GM18909 (cell line): ENCODE results near the gene RRP15.

Experiments used
- ATAC-seq: cut with Tn5 transposase; IDR thresholded peaks from one replicate; pipeline ENCODE4 v1.9.1; 2021; ENCODE audit warnings: mild to moderate bottlenecking; ENCODE audit not compliant: unreplicated experiment, poor library complexity

RRP15 gene

DNA sequence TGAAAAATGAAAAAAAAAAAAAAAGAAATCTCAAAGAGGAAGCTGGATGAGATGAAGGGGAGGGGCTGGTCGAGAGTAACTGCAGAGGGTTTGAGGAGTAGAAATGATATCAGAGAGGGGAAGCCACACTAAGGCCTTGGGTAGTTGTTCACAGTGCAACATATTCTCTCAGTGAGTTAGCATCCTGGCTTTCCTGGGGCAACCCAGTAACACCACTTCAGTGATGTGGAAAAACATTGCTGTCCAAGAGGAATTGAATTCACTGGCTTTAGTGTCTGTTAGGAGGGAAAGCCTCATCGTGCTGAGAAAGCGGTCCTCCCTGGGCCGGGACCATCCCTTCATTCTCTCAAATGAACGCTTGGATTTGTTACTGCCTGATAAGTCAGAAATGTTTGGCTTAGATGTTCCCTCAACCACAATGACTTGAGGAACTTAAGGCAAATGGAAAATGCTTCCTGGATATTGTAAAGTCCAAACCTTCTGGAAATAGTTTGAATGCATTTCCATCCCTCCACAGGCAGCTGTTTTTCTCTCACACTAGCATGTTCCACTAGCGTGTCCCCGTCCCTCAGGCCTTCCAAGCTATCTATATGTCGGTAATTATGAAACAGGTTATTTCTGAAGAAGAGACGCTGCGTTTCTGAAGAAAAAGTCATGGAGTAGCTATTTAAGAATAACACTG, 72.3 kb downstream of the RRP15 start:
- no peak for ATAC-seq

DNA sequence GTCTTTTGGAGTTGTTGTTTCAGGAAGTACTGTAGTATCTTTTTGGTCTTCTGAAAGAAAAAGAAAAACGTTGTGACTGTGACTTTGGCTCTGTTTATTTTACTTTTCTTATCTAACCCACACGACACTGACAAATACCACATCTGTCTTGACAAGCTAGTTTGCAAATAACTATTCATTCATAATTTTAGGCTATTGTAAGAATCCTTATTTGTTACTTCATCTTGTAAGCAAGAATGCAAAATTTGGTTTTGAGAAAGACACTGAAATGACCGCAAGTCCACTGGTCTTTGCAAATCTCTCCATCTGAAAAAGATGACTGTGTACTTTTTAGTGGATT, 72.8 kb downstream of the RRP15 start:
- ATAC-seq: no peak

DNA sequence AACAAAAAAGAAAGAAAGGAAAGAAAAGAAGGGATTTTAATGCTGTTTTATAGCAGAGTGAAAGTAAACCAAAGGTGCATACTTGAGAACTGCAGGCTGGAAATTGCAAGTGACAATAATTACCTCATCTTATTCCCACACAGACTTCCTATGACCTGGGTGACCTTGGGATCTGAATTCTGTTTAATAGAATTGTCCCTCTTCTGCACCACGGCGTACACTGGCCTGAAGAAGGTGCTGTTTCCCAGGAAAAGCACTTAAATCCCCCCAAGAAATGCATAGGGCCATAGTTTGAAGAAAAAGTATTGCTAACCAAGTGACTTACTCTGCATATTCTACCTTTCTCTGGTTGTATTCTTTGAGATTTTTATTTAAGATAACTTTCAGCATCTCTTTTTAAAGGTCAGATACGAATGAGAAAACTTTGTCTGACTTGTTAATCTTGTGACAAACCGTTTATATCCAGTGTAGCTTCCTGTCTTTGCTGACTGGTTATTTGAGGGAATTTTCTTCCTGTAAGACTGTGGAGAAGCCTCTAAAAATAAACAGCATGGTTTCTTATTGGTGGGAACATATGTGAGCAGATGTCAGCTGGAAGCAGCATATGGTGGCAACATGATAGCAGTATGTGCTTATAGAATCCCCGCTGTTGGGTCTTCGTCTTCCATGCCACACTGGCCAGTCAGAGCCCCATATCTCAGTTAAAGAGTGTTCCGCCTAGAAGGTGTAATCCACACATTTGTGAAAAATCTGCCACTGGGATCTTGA, 76.4 kb downstream of the RRP15 start:
- no peak for ATAC-seq

DNA sequence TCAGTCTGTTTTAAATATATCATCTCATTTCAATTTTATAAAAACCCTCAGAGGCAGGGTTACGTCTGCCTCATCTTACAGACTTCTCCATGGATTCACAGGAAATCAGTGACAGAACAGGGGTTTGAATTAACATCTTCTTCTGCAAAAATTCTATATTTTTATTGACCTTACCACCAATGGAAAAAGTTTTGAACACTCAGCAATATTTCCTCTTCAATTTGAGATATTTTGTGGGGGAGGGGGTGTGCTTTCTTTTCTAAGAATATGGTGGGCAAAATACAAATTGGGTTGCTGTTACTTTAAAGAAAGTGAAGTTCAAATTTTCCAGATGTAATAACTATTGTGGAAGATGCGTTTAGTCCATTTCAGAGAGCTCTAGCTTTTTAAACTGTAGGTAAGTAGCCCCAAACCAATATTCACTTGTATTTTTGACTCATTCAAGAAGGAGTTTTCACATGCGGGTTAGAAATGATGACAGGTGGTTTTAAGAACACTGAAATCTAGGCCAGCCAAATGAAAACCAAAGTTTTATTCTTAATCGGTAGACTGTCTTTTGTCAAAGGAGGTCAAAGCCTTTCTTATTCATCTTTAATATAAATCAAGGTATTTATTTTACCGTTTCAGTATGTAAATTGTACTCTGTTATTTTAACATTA, 77.5 kb downstream of the RRP15 start:
- ATAC-seq: no peak

DNA sequence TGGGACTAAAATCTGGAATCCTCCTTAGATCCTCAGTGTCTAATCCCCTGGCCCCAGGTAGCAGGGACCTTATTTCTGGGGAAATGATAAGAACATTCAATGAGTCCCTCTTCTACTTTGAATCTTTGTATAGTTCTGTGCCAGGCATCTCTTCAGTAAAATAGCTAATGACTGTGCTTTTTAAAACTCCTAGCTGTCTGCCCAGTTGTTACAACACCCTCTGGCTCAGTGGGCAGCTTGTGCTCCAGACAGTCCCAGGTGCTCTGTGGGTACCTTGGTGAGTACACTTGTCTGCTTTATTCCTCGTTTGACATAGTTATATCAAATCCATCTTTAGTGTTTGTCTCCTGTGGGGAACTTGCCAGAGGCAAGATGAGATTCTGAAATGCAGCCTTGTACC, 78.0 kb downstream of the RRP15 start:
- no peak for ATAC-seq

DNA sequence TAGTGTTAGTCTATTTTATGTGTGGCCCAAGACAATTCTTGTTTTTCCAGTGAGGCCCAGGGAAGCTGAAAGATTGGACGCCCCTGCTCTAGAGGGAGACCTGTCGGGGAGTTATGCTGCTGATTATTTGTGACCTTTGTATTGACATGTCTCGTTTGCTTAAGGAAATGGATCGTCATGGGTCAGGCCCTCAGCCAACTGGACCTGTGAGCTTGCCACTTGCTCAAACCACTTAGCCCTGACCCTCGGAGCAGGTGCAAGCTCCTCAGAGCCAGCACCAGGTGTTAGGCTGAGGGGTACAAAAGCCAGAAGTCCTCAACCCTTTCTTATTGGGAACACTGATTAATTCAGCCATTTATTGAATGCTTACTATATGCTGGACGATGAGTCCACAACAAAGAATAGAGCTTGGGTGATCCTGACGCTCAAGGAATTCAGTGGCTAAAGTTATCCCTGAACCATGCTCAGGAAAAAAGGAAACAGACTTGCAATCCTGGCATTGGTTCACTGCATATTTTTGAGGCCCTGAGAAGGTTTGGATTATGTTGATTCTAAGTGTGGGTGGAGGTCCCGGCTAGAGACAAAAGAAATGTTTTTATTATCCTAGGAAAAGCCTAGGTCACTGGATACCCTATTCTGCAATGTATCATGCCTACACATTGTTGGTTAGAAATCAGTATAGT, 79.1 kb downstream of the RRP15 start:
- ATAC-seq: no peak

DNA sequence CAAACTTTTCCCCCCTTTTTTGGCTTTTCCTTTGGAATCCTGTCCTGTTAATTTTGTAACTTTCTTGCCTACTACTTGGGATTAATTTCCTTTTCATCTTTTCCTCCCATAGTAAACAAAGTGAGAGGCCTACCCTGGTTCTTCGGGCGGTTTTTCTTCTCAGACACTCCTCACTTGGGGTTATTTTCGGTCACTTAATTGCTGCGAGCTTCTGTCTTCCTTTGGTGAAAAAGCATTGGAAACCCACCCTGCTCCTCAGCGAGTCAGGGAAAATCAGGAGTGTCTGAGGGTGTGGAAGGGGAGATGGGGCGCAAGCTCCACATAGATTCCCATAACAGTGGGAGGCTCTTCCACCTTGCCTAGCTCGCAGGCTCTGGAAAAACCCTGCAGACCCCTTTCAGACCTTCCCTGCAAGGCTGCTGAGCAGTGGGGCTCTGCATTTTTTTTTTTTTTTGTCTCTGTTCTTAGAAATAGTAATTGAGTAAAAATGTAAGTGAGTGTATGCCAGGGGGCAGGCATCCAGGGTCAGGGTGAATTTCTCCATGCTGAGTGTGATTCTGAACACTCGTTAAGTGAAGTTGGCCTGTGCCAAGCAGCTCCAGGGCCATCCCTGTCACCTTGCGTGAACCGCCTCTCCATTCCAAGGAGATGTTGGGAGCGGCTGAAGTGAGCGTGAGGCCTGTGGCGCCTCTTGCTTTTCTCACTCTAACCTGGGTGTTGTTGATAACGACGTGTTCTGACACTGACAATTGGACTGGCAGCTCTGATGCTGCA, 80.3 kb downstream of the RRP15 start:
- no peak for ATAC-seq

DNA sequence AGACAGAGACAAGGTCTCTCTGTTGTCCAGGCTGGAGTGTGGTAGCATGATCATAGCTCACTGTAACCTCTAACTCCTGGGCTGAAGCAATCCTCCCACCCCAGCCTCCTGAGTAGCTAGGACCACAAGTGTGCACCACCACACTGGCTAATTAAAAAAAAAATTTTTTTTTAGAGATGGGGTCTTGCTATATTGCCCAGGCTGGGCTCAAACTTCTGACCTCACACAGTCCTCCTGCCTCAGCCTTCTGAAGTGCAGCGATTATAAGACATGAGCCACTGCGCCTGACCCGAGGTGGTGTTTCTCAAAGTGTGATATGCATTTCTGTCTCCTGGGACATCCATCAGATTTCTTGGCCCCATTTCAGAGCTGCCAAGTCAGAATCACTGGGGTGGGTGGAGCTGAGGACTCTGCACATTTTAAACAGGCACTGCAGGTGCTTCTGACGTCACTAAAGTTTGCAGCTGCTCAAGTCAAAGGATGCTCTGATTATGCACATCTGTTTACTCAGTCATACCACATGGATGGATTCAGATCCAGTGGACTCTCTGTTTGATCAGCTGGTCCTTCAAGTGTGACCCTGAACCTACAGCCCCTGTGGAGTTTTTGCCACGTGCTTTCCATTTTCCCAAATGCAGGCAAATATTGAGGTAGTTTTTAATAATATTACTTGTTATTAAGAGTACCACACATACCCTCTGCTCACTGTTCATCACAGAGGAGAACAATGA, 81.4 kb downstream of the RRP15 start:
- no peak for ATAC-seq

DNA sequence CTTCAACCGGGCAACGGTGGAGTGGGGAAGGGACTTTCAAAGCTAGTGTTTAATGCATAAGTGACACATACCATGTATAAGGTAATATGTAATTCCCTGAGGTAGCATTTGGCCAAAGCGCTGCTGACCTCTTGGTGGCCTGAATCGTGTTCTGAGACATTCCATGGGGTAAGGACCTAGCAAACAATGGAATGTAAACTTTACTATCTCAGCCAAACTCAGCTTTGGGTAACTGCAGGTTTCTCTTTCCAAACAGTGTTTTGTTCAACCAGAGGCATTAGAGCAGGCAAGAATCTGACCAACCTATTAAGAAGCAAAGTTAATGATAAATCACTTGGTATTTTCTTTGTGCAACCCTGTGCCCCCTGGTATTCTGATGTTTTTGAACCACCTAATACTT, 82.0 kb downstream of the RRP15 start:
- ATAC-seq: no peak

DNA sequence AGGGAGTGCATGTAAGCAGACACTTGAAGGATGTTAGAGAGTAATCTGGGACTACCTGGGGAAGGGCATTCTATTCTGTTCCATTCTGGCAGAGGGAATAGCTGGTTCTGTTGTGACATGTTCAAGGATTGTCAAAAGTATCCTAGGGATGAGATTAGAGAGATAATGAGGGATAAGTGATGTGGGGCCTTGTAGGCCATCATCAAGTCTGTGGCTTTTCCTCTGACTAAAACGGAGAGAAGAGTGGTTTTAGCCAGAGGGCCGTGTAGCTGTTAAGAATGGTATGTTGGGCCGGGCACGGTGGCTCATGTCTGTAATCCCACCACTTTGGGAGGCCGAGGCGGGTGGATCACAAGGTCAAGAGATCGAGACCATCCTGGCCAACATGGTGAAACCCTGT, 83.6 kb downstream of the RRP15 start:
- ATAC-seq: no peak

DNA sequence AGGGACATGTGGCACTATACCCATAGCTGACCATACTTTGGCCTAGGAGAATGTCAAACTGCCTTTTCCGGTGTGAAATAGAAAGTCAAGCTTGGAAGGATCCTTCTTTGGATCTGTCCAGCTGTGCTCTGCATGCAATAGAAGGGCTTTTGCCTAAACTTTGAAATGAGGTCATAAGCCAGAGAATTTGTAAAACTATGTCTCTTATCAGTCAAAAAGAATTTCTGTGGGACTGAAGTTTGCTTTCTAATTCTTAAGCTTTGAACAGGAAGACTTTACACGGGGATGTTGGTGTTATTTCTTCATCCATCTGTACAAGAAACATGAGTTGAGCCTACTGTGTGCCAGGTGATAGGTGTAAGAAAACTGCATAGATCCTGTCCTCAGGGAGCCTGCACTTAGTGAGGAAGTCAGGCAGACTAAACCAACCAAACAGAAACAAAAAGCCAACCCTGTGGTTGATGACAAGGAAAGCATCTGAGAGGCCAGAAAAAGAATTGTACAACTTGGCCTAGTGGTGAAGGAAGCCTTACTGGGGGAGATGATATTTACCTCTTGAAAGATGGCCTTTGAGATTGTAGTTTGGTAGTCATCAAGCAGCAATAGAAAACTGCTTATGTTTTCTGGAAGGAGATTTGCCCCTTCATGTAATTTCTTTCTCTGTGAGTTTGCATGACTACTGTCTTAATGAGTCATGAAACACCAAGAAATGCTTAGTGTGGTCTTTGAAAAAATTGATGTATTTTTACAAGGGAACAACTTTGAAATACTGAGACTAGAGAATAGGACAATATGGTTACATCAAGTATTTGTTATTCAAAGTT, 84.8 kb downstream of the RRP15 start:
- ATAC-seq: no peak

DNA sequence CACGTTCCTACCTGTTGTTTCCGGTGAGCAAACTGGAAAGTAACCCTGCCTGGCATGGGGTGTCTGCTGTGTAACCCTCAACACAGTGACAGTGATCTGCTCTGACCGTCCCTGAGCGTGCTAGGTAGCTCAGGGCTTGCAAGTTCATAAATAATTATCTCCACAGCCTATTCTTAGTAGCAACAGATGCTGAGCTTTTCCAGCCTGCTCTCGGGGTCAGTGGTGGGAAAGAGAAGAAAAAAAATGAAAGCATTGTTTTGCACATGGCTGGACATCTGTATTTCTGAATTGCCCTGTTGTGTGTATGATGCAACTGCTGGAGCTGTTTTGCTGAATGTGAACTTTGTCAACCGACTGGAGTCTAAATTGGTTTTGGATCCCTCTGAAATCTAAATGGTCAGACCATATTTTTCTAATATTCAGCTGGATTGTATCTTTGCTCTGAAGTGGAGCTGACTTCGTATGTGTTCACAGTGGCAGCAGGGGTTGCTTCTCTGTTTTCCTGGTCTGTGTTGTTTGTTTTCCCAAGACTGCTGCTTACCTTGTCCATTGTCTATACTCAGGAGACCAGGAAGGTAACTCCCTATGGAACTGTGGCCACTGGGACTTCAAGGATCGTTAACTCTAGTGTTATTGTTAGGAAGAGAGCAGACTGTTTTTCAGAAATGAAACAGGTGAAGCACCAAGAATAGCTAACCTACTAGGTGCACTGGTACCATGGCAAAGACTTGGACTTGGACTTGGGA, 87.0 kb downstream of the RRP15 start:
- no peak for ATAC-seq

DNA sequence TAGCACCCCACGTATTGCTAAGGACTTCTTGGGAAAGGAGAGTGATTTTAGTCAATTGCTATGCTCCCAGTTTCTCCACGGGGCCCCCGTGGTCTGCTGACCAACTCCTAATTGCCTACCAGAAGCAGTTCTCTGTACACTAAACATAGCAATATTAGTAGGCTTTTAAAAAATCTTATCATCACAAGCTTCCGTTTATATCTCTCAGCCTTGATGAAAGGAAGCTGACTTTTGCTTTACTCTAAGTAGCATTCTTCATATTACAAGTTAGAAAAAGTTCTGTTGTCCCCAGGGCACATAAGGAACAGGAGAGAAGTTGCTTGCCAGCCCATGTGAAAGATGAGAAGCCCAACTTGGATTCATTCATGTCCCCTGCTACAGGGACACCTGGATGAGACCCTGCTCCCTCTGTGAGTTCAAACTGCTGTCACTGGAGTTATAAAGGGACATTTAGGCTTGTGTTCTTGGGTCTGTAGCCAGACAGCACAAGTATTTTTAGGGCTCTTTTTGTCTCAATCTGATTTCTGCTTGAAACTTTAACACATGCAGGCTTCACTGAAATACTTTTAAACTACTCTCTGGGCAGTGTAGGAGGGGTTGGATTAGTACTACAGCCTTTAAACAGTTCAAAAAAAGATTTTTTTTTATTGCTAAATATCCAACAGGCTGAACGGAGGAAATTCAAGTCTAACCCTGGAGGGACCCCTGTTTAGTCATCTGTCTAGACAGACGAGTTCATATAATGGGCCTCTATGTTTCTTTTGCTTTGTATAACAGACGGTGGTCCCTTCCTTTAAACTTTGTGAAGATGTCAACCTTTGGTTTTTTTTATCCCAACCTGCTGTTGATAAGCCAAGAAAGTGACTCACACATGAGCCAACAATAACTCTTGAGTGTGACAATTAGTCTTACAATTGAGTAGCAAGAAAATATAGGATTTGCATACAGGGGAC, 89.6 kb downstream of the RRP15 start:
- no peak for ATAC-seq

DNA sequence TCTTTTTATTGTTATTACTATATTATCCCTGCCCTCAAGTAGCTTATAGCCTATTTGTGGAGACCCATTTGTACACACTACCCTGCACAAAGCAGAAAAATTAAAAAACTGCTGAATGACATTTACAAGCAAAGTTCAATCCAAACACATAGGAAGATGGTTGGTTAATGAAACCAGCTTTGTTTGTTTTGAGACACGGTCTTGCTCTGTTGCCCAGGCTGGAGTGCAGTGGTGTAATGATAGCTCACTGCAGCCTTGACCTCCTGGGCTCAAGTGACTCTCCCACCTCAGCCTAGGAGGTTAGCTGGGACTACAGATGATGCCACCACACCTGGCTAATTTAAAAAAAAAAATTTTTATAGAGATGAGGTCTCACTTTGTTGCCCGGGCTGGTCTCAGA, 91.6 kb downstream of the RRP15 start:
- peak; percentile 26 for ATAC-seq

DNA sequence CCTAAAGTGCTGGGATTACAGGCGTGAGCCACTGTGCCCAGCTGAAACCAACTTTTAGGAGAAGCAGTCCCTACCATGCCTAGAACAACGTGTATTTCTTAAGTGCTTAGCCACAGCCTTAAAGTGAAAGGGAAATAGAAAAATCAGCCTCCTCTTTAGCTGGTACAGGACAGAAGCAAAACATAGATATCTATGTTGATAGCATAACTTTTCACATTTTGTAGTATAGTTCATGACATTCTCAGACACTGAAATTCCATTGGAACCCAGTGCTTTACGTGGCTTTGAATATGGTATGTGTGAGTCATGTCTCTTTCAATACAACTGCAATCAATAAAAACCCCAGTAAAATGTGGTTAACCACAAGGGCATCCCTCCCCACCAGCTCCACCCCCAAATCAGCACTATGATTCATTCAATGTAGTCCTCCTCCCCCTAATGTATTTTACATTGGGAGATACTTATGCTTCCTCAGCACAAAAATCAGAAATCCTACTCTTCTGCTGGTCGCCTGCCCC, 92.1 kb downstream of the RRP15 start:
- ATAC-seq: peak; percentile 89

DNA sequence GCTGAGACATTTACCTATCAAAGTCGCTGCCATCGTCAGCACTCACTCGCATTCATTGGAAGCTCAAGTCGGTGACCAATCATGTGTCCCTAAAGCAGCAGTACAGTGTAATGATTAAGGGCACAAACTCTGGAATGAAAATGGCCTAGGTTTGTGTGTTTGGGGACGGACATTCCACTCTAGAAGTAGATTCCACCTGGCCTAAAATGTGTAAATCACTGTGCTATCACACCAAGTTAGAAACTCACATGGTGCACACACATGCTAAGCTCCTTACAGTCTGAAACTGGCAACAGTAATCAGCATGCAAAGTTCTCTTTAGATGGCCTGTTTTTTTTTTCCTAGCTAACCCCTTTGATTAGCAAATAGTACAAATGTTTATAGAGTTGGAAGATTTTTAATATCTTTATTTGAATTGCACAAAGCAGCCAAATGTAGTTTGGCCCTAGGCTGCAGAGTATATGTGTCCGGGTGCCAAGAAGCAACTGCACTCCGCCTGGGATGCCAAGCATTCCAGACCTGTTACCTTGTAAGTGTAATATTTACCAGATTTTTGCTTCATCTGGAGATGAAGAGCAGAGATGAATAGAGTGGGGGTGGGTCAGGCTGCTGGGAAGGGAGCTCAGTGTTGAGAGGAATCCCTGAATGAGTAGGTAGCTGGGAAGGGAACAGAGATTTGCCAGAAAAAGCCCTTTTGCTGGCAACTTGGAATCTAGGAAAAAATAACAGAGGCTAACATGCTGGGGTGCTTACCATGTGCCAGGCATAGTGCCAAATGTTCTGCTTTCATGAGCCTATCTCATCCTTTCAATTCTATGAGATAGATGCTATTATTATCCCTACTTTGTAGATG, 95.3 kb downstream of the RRP15 start:
- ATAC-seq: no peak
